Endothelial cell of umbilical vein (primary cell): ENCODE data around the gene LPCAT3. TPM values are rescaled to one million over a fixed set of nuclear protein-coding genes. Genes with fewer than 3 reads are reported as not detected.

Experiments used
- BruUV-seq: library from RNA; stranded (reverse); fragments of 400-500 nt; replicated peaks from 2 replicates; lab custom pipeline; 2021; lab: Mats Ljungman, UMichigan
- CTCF ChIA-PET: fragments of 300-600, 350-600 bp; sonication (Branson Sonifier 250); formaldehyde crosslinking; loops from one replicate; lab custom pipeline; 2021; ENCODE audit warnings: antibody characterized with exemption, inconsistent platforms; lab: Charles Lee
- POLR2A ChIA-PET: fragments of 300-600, 350-600 bp; sonication (Branson Sonifier 250); formaldehyde crosslinking; loops from one replicate; lab custom pipeline; 2021; ENCODE audit warnings: antibody characterized with exemption, inconsistent platforms; lab: Charles Lee
- DNase-seq: peaks from one replicate; pipeline ENCODE4 v3.0.0-alpha.2; 2011; ENCODE audit warnings: low read depth, low spot score
- FAIRE-seq: peaks from 2 replicates; lab custom pipeline; 2011; peaks lifted over from hg19 to GRCh38; lab: Jason Lieb, UNC
- H2AFZ ChIP-seq: 2 replicates; pipeline ENCODE4 v1.6.0; 2012; ENCODE audit warnings: low read depth, low read length, control low read depth, inconsistent platforms
- H3K27ac ChIP-seq: 2 replicates; pipeline ENCODE4 v1.5.1; 2011; ENCODE audit warnings: low read depth, mild to moderate bottlenecking, control low read depth, low read length, moderate library complexity; ENCODE audit not compliant: insufficient read depth
- H3K27me3 ChIP-seq, 2 experiments: 2 replicates each; pipeline versions ENCODE4 v1.6.0 to v1.6.1; 2011; ENCODE audit warnings: low read length in 2 of 2, mixed read lengths in 1 of 2; ENCODE audit not compliant: control insufficient read depth in 2 of 2, insufficient read depth in 2 of 2
- H3K36me3 ChIP-seq, 2 experiments: 2 replicates in 1 of 2; 3 replicates in 1 of 2; pipeline ENCODE4 v1.5.1; 2011; ENCODE audit warnings: low read length in 2 of 2, mild to moderate bottlenecking in 1 of 2, moderate library complexity in 1 of 2; ENCODE audit not compliant: control insufficient read depth in 2 of 2, insufficient read depth in 2 of 2; ENCODE audit errors: extremely low read depth in 1 of 2
- H3K4me1 ChIP-seq: 3 replicates; pipeline ENCODE4 v1.5.1; 2011; ENCODE audit warnings: mild to moderate bottlenecking, low read length; ENCODE audit not compliant: control insufficient read depth, insufficient read depth; ENCODE audit errors: extremely low read depth
- H3K4me2 ChIP-seq: 2 replicates; pipeline ENCODE4 v1.6.1; 2011; ENCODE audit warnings: low read length, control low read depth, mixed read lengths; ENCODE audit not compliant: insufficient read depth
- H3K4me3 ChIP-seq, 3 experiments: fragments of 200-600 bp in 1 of 3; sonication (generic), shearing (Covaris generic) in 1 of 3; replicated peaks in 1 of 3; 2 replicates each; pipeline ENCODE4 v1.5.1; 2011 to 2016; ENCODE audit warnings: control low read depth in 3 of 3, low read length in 3 of 3, mild to moderate bottlenecking in 2 of 3, inconsistent platforms in 1 of 3, low read depth in 1 of 3, moderate library complexity in 1 of 3; ENCODE audit not compliant: insufficient read depth in 1 of 3
- H3K79me2 ChIP-seq: 2 replicates; pipeline ENCODE4 v1.6.0; 2012; ENCODE audit warnings: low read length, inconsistent platforms; ENCODE audit not compliant: control insufficient read depth, insufficient read depth
- H3K9ac ChIP-seq: replicated peaks from 2 replicates; pipeline ENCODE3; 2011; ENCODE audit warnings: low read length, control low read depth; ENCODE audit not compliant: insufficient read depth; ENCODE audit errors: extremely low read depth
- H3K9me1 ChIP-seq: replicated peaks from 3 replicates; pipeline ENCODE4 v1.6.0; 2011; ENCODE audit warnings: mild to moderate bottlenecking, low read length; ENCODE audit not compliant: control insufficient read depth, insufficient read depth; ENCODE audit errors: extremely low read depth
- H3K9me3 ChIP-seq: replicated peaks from 2 replicates; pipeline ENCODE4 v1.5.1; 2012; ENCODE audit warnings: low read length, inconsistent platforms; ENCODE audit not compliant: control insufficient read depth, insufficient read depth
- H4K20me1 ChIP-seq: replicated peaks from 2 replicates; pipeline ENCODE3; 2011; ENCODE audit warnings: mild to moderate bottlenecking, low read length; ENCODE audit not compliant: control insufficient read depth, insufficient read depth; ENCODE audit errors: extremely low read depth
- EZH2 ChIP-seq: IDR thresholded peaks from 2 replicates; pipeline ENCODE4 v1.6.1; 2012; ENCODE audit warnings: borderline replicate concordance, low read depth, mild to moderate bottlenecking, moderate library complexity, low read length, inconsistent platforms; ENCODE audit not compliant: severe bottlenecking
- FOS ChIP-seq: IDR thresholded peaks from 2 replicates; pipeline ENCODE4 v1.6.1; 2011; ENCODE audit warnings: mild to moderate bottlenecking, low read length, moderate library complexity, borderline replicate concordance; ENCODE audit not compliant: insufficient read depth
- GATA2 ChIP-seq: IDR thresholded peaks from 2 replicates; pipeline ENCODE4 v1.7.0; 2011; ENCODE audit warnings: low read depth, mild to moderate bottlenecking, moderate library complexity, mixed read lengths, low read length; ENCODE audit not compliant: insufficient read length, insufficient read depth
- JUN ChIP-seq: IDR thresholded peaks from 2 replicates; pipeline ENCODE4 v1.6.1; 2011; ENCODE audit warnings: borderline replicate concordance, low read depth; ENCODE audit not compliant: insufficient read length, insufficient read depth
- MYC ChIP-seq: IDR thresholded peaks from one replicate; pipeline ENCODE4 v1.6.1; 2011; ENCODE audit warnings: mild to moderate bottlenecking, low read depth, low read length
- POLR2A ChIP-seq: IDR thresholded peaks from 2 replicates; pipeline ENCODE4 v1.6.1; 2012; ENCODE audit warnings: low read depth, mild to moderate bottlenecking, control low read depth, low read length
- POLR2AphosphoS5 ChIP-seq: IDR thresholded peaks from 2 replicates; pipeline ENCODE4 v1.6.1; 2012; ENCODE audit warnings: low read depth, mild to moderate bottlenecking, control low read depth, low read length, moderate library complexity; ENCODE audit not compliant: insufficient read depth
- dilution Hi-C: fragments of 300-500 bp; cut with MboI; formaldehyde crosslinking; loops from one replicate; pipeline ENCODE4 v1.15.0; 2019; ENCODE audit warnings: low sequenced_read_pairs; ENCODE audit not compliant: extremely low pct_ligation_motif_present
- intact Hi-C: fragments of 100-400 bp; cut with micrococcal nuclease; formaldehyde crosslinking; loops from one replicate; pipeline ENCODE4 v1.10.0; 2022
- polyA plus RNA-seq, 4 experiments: library from polyadenylated mRNA; depleted of rRNA in 3 of 4; stranded (reverse) in 3 of 4; unstranded in 1 of 4; fragments of >200 nt; gene quantifications; 2 replicates each; pipeline versions ENCODE4 v1.2.1 to v1.2.3, GENCODE V29; 2011 to 2012; ENCODE audit warnings: missing spikeins in 1 of 4
- total RNA-seq: library from RNA; stranded (reverse); gene quantifications from 2 replicates; pipeline ENCODE4 v1.2.3, GENCODE V29; 2021
- TF ChIP-seq, protein P1 (sequence below): IDR thresholded peaks from 2 replicates; pipeline ENCODE4 v1.6.1; 2011; ENCODE audit not compliant: insufficient read depth, insufficient read length
- TF ChIP-seq, protein P2 (sequence below), 2 donors: IDR thresholded peaks; 1 replicate in 1 of 2; 2 replicates in 1 of 2; pipeline ENCODE4 v1.5.1; 2011; ENCODE audit warnings: low read length in 2 of 2, mild to moderate bottlenecking in 2 of 2, moderate library complexity in 2 of 2, control low read depth in 1 of 2, inconsistent platforms in 1 of 2, low read depth in 1 of 2; ENCODE audit not compliant: insufficient read depth in 1 of 2; ENCODE audit errors: extremely low read depth in 1 of 2

LPCAT3 gene
- total and polyA plus RNA-seq, 2 donors (not counting 3 experiments of a cell fraction or from before 2014, with no cell fraction given), result 29.5 to 36.0 TPM

DNA sequence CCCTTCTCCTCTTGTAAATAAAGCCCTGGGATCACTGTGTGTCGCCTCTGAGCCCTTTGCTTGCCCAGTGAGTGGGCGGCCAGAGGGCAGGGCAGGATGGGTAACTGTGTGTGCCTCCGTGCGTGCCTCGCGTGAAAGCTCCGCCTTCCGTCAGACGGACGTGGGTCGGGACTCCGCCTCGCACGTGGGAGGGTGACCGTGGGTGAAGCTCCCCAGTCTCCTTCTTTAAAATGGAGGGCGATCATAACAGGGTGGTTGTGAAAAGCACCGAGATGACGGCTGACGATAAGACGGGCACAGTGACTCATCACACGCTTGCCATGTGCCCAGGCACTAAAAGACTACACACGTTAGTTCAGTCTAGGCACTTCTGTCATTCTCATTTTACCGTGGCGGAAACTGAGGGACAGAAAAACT is 57.0 kb downstream of the LPCAT3 start:
- Histone ChIP-seq H3K27me3 (no peaks in the 10 kb centered on the region), H3K9ac (peak overlapping the region; percentile 28)

DNA sequence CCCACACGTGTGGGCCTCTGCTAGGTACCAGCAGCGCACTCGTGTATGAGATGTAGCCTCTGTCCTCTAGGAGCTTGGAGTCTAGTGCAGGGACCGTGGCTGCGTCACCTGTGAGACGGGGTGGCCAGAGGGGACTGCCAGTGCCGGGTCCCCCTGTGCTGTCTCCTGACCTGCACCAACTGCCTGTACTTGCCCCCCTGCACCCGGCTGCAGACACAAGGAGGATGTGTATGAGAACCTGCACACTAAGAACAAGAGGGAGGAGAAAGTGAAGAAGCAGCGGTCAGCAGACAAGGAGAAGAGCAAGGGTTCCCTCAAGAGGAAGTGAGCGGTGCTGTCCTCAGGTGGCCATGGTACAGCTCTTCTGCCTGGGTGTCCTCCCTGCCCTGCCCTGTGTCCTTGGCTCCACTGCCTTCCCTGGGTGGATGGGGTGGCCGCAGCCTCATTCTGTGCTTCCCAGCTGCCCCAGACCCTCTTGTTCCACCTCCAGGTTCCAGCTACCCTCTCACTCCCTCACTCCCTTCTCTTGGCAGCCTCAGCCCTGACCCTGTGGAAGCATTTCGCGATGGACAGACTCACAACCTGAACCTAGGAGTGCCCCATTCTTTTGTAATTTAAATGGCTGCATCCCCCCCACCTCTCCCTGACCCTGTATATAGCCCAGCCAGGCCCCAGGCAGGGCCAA is 57.5 kb downstream of the LPCAT3 start:
- FAIRE-seq (no peak), DNase-seq (no peak)
- H4K20me1 ChIP-seq, result no peaks in the 10 kb centered on the region
- no peak overlapping the region for H3K4me3 ChIP-seq
- dilution Hi-C loops, result no loop called here
- no peaks in the 10 kb centered on the region for H3K27me3 ChIP-seq
- H3K79me2 ChIP-seq, result no peaks in the 10 kb centered on the region
- H3K27ac ChIP-seq, result peak overlapping the region; percentile 69
- ChIA-PET CTCF (interaction anchor here (1.5 to 3.2 kb wide), 5 partner anchors 10 to 91 kb away, joined by 3 to 34 read pairs (median 6); partner anchors contain the start of genes C12orf57, PTPN6 and RNU7-1), POLR2A (interaction anchor here (1.5 kb wide), 1 partner anchor 17 kb away, joined by 5 read pairs; the partner anchor contains the start of genes C12orf57 and RNU7-1)
- H3K36me3 ChIP-seq, result peaks cover 5 to 7% of the 10 kb centered on the region in 2 experiments
- no TSS peak for BruUV-seq
- peak overlapping the region; percentile 89 for H2AFZ ChIP-seq
- intact Hi-C loops, result no loop called here
- H3K4me2 ChIP-seq, result no peak overlapping the region
- H3K4me1 ChIP-seq, result peaks cover 18% of the 10 kb centered on the region
- H3K9ac ChIP-seq, result no peak overlapping the region
- H3K9me1 ChIP-seq, result no peaks in the 10 kb centered on the region
- TF ChIP-seq MYC (no peak), EZH2 (no peak), JUN (no peak), FOS (no peak), GATA2 (no peak), POLR2A (no peak), POLR2AphosphoS5 (no peak)
- TF ChIP-seq, protein P1, sequence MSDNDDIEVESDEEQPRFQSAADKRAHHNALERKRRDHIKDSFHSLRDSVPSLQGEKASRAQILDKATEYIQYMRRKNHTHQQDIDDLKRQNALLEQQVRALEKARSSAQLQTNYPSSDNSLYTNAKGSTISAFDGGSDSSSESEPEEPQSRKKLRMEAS, result no peak
- TF ChIP-seq, protein P2, sequence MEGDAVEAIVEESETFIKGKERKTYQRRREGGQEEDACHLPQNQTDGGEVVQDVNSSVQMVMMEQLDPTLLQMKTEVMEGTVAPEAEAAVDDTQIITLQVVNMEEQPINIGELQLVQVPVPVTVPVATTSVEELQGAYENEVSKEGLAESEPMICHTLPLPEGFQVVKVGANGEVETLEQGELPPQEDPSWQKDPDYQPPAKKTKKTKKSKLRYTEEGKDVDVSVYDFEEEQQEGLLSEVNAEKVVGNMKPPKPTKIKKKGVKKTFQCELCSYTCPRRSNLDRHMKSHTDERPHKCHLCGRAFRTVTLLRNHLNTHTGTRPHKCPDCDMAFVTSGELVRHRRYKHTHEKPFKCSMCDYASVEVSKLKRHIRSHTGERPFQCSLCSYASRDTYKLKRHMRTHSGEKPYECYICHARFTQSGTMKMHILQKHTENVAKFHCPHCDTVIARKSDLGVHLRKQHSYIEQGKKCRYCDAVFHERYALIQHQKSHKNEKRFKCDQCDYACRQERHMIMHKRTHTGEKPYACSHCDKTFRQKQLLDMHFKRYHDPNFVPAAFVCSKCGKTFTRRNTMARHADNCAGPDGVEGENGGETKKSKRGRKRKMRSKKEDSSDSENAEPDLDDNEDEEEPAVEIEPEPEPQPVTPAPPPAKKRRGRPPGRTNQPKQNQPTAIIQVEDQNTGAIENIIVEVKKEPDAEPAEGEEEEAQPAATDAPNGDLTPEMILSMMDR (IDR thresholded peaks at IDR 0.05; ENCODE audit: extremely low read depth in 1 of 2, insufficient read depth in 1 of 2, low read depth in 1 of 2, low read length in 2 of 2), result no peak
- no peaks in the 10 kb centered on the region for H3K9me3 ChIP-seq

More for the DNA sequence above, 57.0 kb downstream of the LPCAT3 start:
- H3K4me2 ChIP-seq, result no peak overlapping the region
- intact Hi-C loops, result no loop called here
- no peak for DNase-seq
- peaks cover 18% of the 10 kb centered on the region for H3K4me1 ChIP-seq
- no peaks in the 10 kb centered on the region for H3K9me1 ChIP-seq
- H3K79me2 ChIP-seq, result no peaks in the 10 kb centered on the region
- POLR2A ChIA-PET, result interaction anchor here (1.5 kb wide), 1 partner anchor 18 kb away, joined by 5 read pairs; the partner anchor contains the start of genes C12orf57 and RNU7-1
- CTCF ChIA-PET, result interaction anchor here (0.8 to 3.2 kb wide), 11 partner anchors 8 to 152 kb away, joined by 3 to 34 read pairs (median 6); partner anchors contain the start of genes C12orf57, PTPN6, RNU7-1 and SPSB2
- no peak for FAIRE-seq
- peak overlapping the region; percentile 89 for H2AFZ ChIP-seq
- H3K36me3 ChIP-seq, result peaks cover 7 to 10% of the 10 kb centered on the region in 2 experiments
- H3K4me3 ChIP-seq, result no peak overlapping the region
- H3K9me3 ChIP-seq, result no peaks in the 10 kb centered on the region
- H3K27ac ChIP-seq, result peak overlapping the region; percentile 69
- H4K20me1 ChIP-seq, result no peaks in the 10 kb centered on the region
- dilution Hi-C loops, result no loop called here
- BruUV-seq, result no TSS peak
- TF ChIP-seq POLR2AphosphoS5, result no peak
- peak; percentile 28 for TF ChIP-seq JUN
- TF ChIP-seq GATA2, result no peak
